Subcutaneous adipose tissue (tissue), 4 donors: ENCODE results near the gene MGMT. TPM values are rescaled to one million over a fixed set of nuclear protein-coding genes. Genes with fewer than 3 reads are reported as not detected.

ENCODE experiments used
- CTCF ChIP-seq: fragments of 450-650 bp; IDR thresholded peaks from one replicate; pipeline ENCODE4 v1.5.1; 2016; ENCODE audit warnings: low read depth, mild to moderate bottlenecking, control low read depth, antibody characterized with exemption, moderate library complexity
- total RNA-seq, 4 donors: library from RNA; depleted of rRNA; stranded (reverse); fragments of >200 nt; gene quantifications; one replicate each; pipeline ENCODE4 v1.1.0, GENCODE V29; 2016

MGMT gene
- total RNA-seq, 4 donors from 2014 or later = 27.5 to 74.8 (median 42.2) TPM

GRCh38 chr10:129594811-129595210 lies 127.8 kb downstream of the MGMT start:
- no peak for TF ChIP-seq CTCF

- TF ChIP-seq CTCF = no peak
These were observed 131.4 kb downstream of the MGMT start for GRCh38 chr10:129598413-129598812.

GRCh38 chr10:129599160-129599559 lies 132.1 kb downstream of the MGMT start:
- no peak for TF ChIP-seq CTCF

- no peak for TF ChIP-seq CTCF
These were observed 134.7 kb downstream of the MGMT start for GRCh38 chr10:129601737-129602136.

- TF ChIP-seq CTCF = no peak
These were observed 136.0 kb downstream of the MGMT start for GRCh38 chr10:129602938-129603535.

- no peak for TF ChIP-seq CTCF
These were observed 137.4 kb downstream of the MGMT start for GRCh38 chr10:129604333-129605032.

GRCh38 chr10:129605266-129605985 lies 138.4 kb downstream of the MGMT start:
- no peak for TF ChIP-seq CTCF
